Stimulated activated CD4-positive, alpha-beta T cell treated with anti-CD3 and anti-CD28 coated beads, Interleukin-1b, Interleukin-23, amount 100 ng/mL, for 4 hours (primary cell): ENCODE data around the gene PSMB2.
"Not testable (repeated sequence)": the region's sequence is repeated elsewhere in the genome, so short reads cannot be mapped to it uniquely, and the experiment has no call there.

Source experiments
- DNase-seq, 2 donors: peaks; one replicate each; pipeline ENCODE4 v3.0.0-alpha.2; 2020; ENCODE audit warnings: low read depth in 2 of 2

Gene PSMB2

GRCh38 chr1:35592991-35593769, 48.1 kb downstream of the PSMB2 start:
- DNase-seq = no peak

DNA sequence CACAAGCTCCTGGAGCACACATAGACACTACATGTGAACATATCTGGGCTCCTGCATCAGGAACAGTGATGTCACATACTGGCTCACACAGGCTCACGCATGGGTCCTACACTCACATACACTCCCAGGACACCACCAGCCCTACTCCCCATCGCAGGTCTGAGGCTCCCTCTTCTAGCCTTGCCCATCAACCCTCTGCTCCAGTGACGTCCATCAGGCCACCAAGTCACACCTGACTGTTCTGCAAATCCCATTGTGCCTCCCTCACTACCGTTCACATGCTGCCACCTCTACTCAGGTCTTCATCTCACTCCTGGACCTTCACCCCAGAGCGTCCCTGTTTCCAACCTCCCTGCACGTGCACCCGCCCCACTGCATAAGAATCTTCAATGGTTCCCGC, 50.1 kb downstream of the PSMB2 start:
- DNase-seq = no peak

GRCh38 chr1:35590476-35591040, 50.8 kb downstream of the PSMB2 start:
- no peak for DNase-seq

DNA sequence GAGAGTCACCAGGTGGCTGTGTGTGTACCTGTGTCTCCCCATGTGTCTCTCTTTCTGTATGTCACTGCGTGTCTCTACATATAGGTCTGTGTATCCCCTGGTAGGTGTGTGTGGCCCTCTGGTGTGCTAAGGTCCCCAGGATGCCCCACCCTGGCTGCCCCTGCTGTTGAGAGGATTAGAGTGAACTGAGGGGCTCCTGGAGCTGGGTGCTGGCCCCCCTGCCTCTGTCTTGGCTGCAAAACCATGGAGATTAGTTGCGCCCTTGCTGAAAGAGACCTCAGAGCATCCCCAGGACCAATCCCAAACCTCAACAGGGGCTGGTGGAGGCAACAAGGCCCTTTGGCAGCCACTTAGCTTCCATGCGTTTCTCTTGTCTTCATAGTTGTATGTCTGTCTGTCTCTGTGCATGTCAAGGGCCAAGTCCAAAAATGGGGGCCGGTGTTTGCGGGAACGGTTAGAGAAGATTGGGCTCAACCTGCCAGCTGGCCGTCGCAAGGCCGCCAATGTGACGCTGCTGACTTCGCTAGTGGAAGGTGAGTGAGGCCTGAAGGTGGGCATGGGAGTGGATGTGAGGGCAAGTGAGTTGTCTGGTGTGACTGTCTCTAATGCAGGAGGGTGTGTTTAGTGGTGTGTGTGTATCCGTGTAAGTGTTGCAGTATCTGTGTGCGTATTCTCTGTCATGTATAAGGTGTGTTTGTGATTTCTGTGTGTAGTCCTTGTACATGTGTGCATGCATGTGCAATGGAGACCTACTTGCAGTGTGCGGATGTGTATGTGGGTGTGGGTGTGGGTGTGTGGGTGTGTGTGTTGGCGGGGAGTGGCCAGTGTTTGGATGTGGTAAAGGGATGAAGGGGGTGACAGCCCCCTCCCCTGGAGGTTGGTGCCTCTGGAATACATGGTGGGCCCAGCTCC, 51.6 kb downstream of the PSMB2 start:
- DNase-seq = no peak

- DNase-seq = no peak
These were observed 53.0 kb downstream of the PSMB2 start for GRCh38 chr1:35588197-35588910.

- no peak for DNase-seq
These were observed 53.6 kb downstream of the PSMB2 start for GRCh38 chr1:35587736-35588135.

- DNase-seq = no peak
These were observed 54.5 kb downstream of the PSMB2 start for GRCh38 chr1:35586808-35587207.

GRCh38 chr1:35585805-35586204, 55.5 kb downstream of the PSMB2 start:
- DNase-seq = not testable (repeated sequence)

- no peak for DNase-seq
These were observed 56.0 kb downstream of the PSMB2 start for GRCh38 chr1:35585281-35585680.

- DNase-seq = not testable (repeated sequence)
These were observed 59.7 kb downstream of the PSMB2 start for GRCh38 chr1:35581621-35582020.

DNA sequence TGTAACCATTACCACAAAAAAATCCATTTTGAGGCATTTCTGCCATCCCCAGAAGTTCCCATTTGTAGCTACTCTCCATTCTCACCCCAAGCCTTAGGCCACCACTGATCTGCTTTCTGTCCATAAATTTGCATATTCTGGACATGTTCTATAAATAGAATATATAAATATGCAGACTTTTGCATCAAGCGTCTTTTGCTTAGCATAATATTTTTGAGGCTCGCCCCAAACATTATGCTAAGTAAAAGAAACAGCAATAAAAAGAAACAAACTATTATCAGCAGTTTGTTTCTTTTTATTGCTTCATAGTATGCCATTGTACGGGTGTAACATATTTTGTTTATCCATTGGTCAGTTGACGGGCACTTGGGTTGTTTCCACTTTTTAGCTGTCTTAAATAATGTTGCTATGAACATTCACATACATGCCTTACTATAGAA, 60.4 kb downstream of the PSMB2 start:
- DNase-seq = no peak

GRCh38 chr1:35577071-35577998, 64.0 kb downstream of the PSMB2 start:
- DNase-seq = peak in 1 of 2 donors; percentile 30

DNA sequence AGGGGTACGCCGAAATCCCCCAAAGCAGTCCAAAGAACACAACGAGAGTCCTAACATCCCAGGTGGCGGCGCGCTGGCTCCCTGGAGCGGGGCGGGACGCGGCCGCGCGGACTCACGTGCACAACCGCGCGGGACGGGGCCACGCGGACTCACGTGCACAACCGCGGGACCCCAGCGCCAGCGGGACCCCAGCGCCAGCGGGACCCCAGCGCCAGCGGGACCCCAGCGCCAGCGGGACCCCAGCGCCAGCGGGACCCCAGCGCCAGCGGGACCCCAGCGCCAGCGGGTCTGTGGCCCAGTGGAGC, 64.6 kb downstream of the PSMB2 start:
- DNase-seq = not testable (repeated sequence)

DNA sequence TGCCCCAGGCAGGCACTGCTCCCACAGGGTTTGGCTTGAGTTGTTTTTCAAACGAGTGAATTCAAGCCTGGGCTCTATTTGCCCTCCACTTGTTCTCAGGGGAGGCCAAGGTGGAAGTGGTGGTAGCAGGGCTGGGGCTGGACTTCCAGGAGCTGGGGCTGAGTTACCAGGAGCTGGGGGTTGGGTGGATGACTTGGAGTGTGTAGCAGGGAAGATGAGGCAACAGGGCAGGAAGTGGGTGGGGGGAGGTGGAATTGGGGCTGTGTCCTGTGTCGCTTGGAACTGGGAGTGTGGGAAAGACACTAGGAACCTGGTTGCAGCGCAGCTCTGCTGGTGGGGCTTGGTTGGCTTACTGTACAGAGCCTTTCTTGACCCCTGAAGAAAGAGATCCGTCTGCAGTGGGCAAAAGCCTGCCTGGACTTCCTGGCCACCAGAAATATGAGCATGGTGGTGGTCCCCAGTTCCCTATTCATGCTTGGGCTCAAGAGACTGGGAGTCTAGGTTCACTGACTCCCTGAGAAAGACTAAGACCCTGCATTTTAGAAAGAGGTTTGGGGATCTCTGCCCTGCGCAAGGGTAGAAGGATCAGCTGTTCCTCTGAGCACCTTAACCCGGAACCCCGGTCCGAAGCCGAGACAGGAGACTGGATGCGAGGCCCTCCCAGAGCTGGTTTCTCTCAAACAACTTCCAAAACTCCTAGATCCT, 65.1 kb downstream of the PSMB2 start:
- no peak for DNase-seq

DNA sequence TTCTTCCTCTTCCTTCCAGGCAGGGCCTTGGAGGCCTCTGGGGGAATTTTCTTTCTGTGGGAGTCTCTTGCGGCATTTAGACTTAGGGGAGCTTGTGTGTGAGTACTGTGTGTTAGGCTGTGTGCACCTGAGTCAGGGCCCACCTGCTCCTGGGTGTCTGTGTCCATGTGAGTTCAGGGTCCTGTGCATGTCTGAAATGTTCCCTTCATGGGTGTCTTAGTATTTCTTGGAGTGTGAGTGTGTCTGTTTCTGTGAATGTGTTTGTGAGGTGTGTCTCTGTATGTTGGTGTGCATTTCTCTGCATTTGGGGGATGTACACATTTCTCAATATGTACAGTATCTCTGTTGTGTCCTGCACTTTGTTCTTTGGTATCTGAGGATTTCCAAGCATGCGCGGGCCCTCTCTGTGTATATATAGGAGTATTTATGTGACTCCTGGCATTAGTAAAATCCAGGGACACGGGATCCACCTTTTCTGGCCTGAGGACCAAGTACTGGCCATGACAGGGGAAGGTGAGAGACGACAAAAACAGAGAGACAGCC, 65.8 kb downstream of the PSMB2 start:
- DNase-seq = no peak

GRCh38 chr1:35574655-35575415, 66.5 kb downstream of the PSMB2 start:
- no peak for DNase-seq

- no peak for DNase-seq
These were observed 67.1 kb downstream of the PSMB2 start for GRCh38 chr1:35574125-35574654.

DNA sequence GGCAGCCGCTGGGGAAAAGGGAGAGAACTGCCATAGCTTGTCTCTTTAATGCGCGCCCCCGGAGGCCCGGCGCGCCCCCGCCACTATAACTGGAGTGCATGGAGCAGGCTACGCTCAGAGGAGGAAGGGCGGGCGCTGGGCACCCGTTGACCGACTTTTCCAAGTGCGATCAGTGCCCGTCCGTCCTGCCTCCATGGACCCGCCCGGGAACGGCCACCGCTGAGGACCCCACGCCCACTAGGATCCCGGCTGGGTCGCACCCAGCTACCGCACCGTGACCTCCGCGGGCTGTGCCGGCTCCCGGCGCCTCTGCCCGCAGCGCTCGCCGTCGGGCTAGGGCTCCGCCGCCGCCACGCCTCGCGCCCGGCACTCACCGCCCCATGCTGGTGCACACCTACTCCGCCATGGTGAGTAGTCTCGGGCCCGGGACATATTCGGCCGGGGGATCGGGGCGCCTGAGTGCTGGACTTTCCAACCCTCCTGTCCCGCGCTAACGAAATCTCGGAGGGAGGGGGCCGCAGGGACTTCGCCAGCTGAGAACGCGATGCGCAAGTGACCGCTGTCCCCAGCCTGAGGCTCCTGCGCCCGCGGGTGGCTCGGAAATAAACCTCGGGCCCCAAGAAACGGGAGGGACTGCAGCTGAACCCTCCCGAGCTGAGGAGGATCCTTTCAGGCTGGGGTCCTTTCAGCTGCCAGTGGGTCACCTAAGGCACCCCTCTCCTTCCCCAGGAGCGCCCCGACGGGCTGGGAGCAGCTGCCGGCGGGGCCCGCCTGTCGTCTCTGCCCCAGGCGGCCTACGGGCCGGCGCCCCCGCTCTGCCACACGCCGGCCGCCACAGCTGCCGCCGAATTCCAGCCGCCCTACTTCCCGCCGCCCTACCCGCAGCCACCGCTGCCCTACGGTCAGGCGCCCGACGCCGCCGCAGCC, 67.9 kb downstream of the PSMB2 start, which contains the start of gene TFAP2E:
TSS of gene TFAP2E (plus strand) at position 117 of the 927 bp plus-strand sequence. CDS start at position 381, 264 bp downstream.
- no peak for DNase-seq
